ENCODE data around the gene YES1. TPM values are rescaled to one million over a fixed set of nuclear protein-coding genes. Genes with fewer than 3 reads are reported as not detected.

YES1 gene
- total and polyA plus RNA-seq, 2 of the 8 experiments (the other 6 are each of a cell fraction or from before 2014, with no cell fraction given): 14.8 to 94.3 TPM

- TF ChIP-seq NANOG (IDR thresholded peaks at IDR 0.05; ENCODE audit: insufficient read depth, low read depth, low read length, poor library complexity, severe bottlenecking) (no peak), BCL11A (IDR thresholded peaks at IDR 0.05; ENCODE audit: low read depth in 2 of 2, low read length in 2 of 2) (no peak)
Observed at GRCh38 chr18:774811-775210, 37.2 kb downstream of the YES1 start (continued).
